Testis (tissue), 3 donors: Measurements from ENCODE around the gene TIMM10. TPM values are rescaled to one million over a fixed set of nuclear protein-coding genes. Genes with fewer than 3 reads are reported as not detected.

Experiments
- DNase-seq: peaks from one replicate; pipeline ENCODE4 v3.0.0-alpha.2; 2019
- H3K27ac ChIP-seq, 2 donors: fragments of 200-600 bp; sonication (generic); one replicate each; pipeline ENCODE4 v1.5.1; 2019
- H3K27me3 ChIP-seq: fragments of 200-600 bp; sonication (generic); one replicate; pipeline ENCODE4 v1.5.1; 2019
- H3K36me3 ChIP-seq: fragments of 200-600 bp; sonication (generic); one replicate; pipeline ENCODE4 v1.5.1; 2017; ENCODE audit warnings: low read depth; ENCODE audit errors: missing control alignments
- H3K4me1 ChIP-seq: fragments of 200-600 bp; sonication (generic); one replicate; pipeline ENCODE4 v1.5.1; 2019
- H3K4me3 ChIP-seq, 2 donors: fragments of 200-600 bp; sonication (generic); one replicate each; pipeline ENCODE4 v1.5.1; 2017 to 2019
- H3K9me3 ChIP-seq: fragments of 200-600 bp; sonication (generic); one replicate; pipeline ENCODE4 v1.5.1; 2017
- POLR2A ChIP-seq: fragments of 450-650 bp; IDR thresholded peaks from one replicate; pipeline ENCODE4 v1.6.1; 2017; ENCODE audit warnings: antibody characterized with exemption, mild to moderate bottlenecking, moderate library complexity
- WGBS, 2 donors: methylation state at CpG; one replicate each; pipeline ENCODE4 v1.1.5; 2018; 5-methylcytosine and 5-hydroxymethylcytosine counted together
- intact Hi-C: fragments of 100-400 bp; cut with DNase I; formaldehyde crosslinking; loops from one replicate; pipeline ENCODE4 v1.15.1; 2023; ENCODE audit warnings: low total_unique reads
- polyA plus RNA-seq: library from polyadenylated mRNA; stranded (reverse); fragments of 350-450 nt; fragmentation: Illumina TruSeq; extraction: RNeasy Lipid Tissue Mini Kit (QIAGEN cat#74804); gene quantifications from one replicate; pipeline ENCODE4 v1.2.3, GENCODE V29; 2014; ENCODE audit warnings: low read depth, low replicate concordance; ENCODE audit not compliant: insufficient read depth
- total RNA-seq, 2 donors: library from RNA; depleted of rRNA; stranded (reverse); fragments of >200 nt; gene quantifications; one replicate each; pipeline ENCODE4 v1.2.3, GENCODE V29; 2016
- TF ChIP-seq, protein P1 (sequence below), 3 experiments: fragments of 450-650 bp in 2 of 3; fragments of 200-600 bp in 1 of 3; sonication (generic) in 1 of 3; IDR thresholded peaks; one replicate each; pipeline ENCODE4 v1.5.1; 2016 to 2019; ENCODE audit warnings: antibody characterized with exemption in 3 of 3, mild to moderate bottlenecking in 2 of 3, moderate library complexity in 1 of 3

TIMM10 gene
- total and polyA plus RNA-seq, 3 donors from 2014 or later, result 27.7 to 56.9 (median 49.1) TPM

DNA sequence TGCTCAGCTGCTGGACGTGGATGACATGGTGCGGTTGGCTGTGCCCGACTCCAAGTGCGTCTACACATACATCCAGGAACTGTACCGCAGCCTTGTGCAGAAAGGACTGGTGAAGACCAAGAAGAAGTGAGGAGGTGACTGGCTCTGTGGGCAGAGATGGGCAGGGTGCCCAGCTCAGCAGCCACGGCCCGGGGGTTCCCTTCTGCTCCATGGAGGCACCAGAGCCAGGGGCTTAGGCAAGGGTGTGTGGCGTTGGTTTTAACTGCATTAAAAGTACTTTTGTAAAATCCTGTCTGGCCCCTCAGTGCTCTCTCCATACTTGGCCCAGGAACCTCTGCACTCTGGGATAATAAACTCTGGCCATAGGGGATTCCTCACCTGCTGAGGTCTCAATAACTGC, 19.4 kb upstream of the TIMM10 start:
- H3K36me3 ChIP-seq, result no peaks in the 10 kb centered on the region

GRCh38 chr11:57547854-57548377, 17.4 kb upstream of the TIMM10 start:
- Histone ChIP-seq H3K27ac (no peak overlapping the region), H3K27me3 (no peaks in the 10 kb centered on the region), H3K4me1 (no peaks in the 10 kb centered on the region), H3K36me3 (no peaks in the 10 kb centered on the region), H3K9me3 (no peaks in the 10 kb centered on the region), H3K4me3 (no peak overlapping the region)
- peak; percentile 33 for DNase-seq
- 24 to 44% methylated on average over 5 to 6 of the region's 6 CpGs for WGBS, 2 donors
- TF ChIP-seq, protein P1, sequence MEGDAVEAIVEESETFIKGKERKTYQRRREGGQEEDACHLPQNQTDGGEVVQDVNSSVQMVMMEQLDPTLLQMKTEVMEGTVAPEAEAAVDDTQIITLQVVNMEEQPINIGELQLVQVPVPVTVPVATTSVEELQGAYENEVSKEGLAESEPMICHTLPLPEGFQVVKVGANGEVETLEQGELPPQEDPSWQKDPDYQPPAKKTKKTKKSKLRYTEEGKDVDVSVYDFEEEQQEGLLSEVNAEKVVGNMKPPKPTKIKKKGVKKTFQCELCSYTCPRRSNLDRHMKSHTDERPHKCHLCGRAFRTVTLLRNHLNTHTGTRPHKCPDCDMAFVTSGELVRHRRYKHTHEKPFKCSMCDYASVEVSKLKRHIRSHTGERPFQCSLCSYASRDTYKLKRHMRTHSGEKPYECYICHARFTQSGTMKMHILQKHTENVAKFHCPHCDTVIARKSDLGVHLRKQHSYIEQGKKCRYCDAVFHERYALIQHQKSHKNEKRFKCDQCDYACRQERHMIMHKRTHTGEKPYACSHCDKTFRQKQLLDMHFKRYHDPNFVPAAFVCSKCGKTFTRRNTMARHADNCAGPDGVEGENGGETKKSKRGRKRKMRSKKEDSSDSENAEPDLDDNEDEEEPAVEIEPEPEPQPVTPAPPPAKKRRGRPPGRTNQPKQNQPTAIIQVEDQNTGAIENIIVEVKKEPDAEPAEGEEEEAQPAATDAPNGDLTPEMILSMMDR (IDR thresholded peaks at IDR 0.05), result no peak
- TF ChIP-seq POLR2A, result no peak
- intact Hi-C loops, result no loop called here

More for the DNA sequence above, 19.4 kb upstream of the TIMM10 start:
- Histone ChIP-seq H3K27ac (no peak overlapping the region), H3K9me3 (no peaks in the 10 kb centered on the region), H3K4me3 (no peak overlapping the region), H3K27me3 (no peaks in the 10 kb centered on the region), H3K4me1 (no peaks in the 10 kb centered on the region)
- intact Hi-C loops, result no loop called here
- TF ChIP-seq, protein P1 (IDR thresholded peaks at IDR 0.05), result no peak
- DNase-seq, result no peak
- WGBS, 2 donors, result 66 to 89% methylated on average over 7 to 8 of the region's 8 CpGs

GRCh38 chr11:57546869-57547475, 16.4 kb upstream of the TIMM10 start:
- H3K4me3 ChIP-seq, result no peak overlapping the region
- no peaks in the 10 kb centered on the region for H3K4me1 ChIP-seq
- H3K27me3 ChIP-seq, result no peaks in the 10 kb centered on the region
- H3K9me3 ChIP-seq, result no peaks in the 10 kb centered on the region
- TF ChIP-seq, protein P1 (IDR thresholded peaks at IDR 0.05), result no peak
- TF ChIP-seq POLR2A, result no peak
- 61 to 69% methylated on average over 5 of the region's 5 CpGs for WGBS, 2 donors
- H3K27ac ChIP-seq, result no peak overlapping the region
- intact Hi-C loops, result no loop called here
- no peak for DNase-seq
- no peaks in the 10 kb centered on the region for H3K36me3 ChIP-seq

- H3K4me1 ChIP-seq, result no peaks in the 10 kb centered on the region
- no peaks in the 10 kb centered on the region for H3K9me3 ChIP-seq
- WGBS, 2 donors, result 94 to 100% methylated on average over 1 to 7 of the region's 7 CpGs
- no peak overlapping the region for H3K27ac ChIP-seq
- H3K27me3 ChIP-seq, result no peaks in the 10 kb centered on the region
- TF ChIP-seq, protein P1 (IDR thresholded peaks at IDR 0.05), result no peak
- TF ChIP-seq POLR2A, result no peak
- intact Hi-C loops, result no loop called here
- no peak for DNase-seq
- no peaks in the 10 kb centered on the region for H3K36me3 ChIP-seq
- no peak overlapping the region for H3K4me3 ChIP-seq
Measured at GRCh38 chr11:57546451-57546850, 15.9 kb upstream of the TIMM10 start.

DNA sequence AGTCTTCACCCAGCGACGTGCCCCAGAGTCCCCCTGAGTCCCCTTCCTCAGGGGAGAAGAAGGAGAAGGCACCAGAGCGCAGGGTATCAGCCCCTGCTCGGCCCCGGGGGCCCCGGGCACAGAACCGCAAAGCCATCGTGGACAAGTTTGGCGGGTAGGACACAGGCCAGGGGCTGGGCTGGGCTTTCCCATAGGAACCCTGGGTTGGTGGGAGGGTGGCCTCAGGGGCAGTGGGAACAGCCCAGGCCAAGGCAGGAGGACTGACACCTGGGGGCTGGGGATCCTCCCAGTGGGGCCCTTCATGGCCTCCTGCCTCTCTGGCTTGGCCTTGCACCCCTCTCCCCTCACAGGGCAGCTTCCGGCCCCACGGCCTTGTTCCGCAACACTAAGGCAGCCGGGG, 15.3 kb upstream of the TIMM10 start:
- 93 to 100% methylated on average over 4 to 13 of the region's 13 CpGs for WGBS, 2 donors

More for the DNA sequence above, 15.3 kb upstream of the TIMM10 start:
- no peak for DNase-seq
- H3K27me3 ChIP-seq, result no peaks in the 10 kb centered on the region
- intact Hi-C loops, result no loop called here
- H3K27ac ChIP-seq, result no peak overlapping the region
- H3K9me3 ChIP-seq, result no peaks in the 10 kb centered on the region
- no peak overlapping the region for H3K4me3 ChIP-seq
- H3K36me3 ChIP-seq, result no peaks in the 10 kb centered on the region
- no peaks in the 10 kb centered on the region for H3K4me1 ChIP-seq
- TF ChIP-seq POLR2A, result no peak
- TF ChIP-seq, protein P1 (IDR thresholded peaks at IDR 0.05), result no peak
